HFFc6 (cell line): Measurements from ENCODE around the gene CACNA1C. TPM values are rescaled to one million over a fixed set of nuclear protein-coding genes. Genes with fewer than 3 reads are reported as not detected.

ENCODE experiments used
- DNase-seq: peaks from one replicate; pipeline ENCODE4 v3.0.0-alpha.2; 2018
- H3K27ac Mint-ChIP-seq: 2 replicates; pipeline ENCODE4 v1.8.0; 2020; ENCODE audit warnings: mild to moderate bottlenecking, mixed read lengths
- H3K27me3 Mint-ChIP-seq: 2 replicates; pipeline ENCODE4 v1.8.0; 2021; ENCODE audit warnings: mild to moderate bottlenecking, moderate library complexity, mixed read lengths; ENCODE audit not compliant: insufficient read depth
- H3K36me3 Mint-ChIP-seq: 2 replicates; pipeline ENCODE4 v1.8.0; 2021; ENCODE audit warnings: low read depth, mixed read lengths
- H3K4me1 Mint-ChIP-seq: 2 replicates; pipeline ENCODE4 v1.8.0; 2020; ENCODE audit warnings: low read depth, mixed read lengths
- H3K4me3 Mint-ChIP-seq: 2 replicates; pipeline ENCODE4 v1.8.0; 2020; ENCODE audit warnings: mild to moderate bottlenecking, moderate library complexity, mixed read lengths
- H3K9me3 Mint-ChIP-seq: 2 replicates; pipeline ENCODE4 v1.8.0; 2020; ENCODE audit warnings: mild to moderate bottlenecking, mixed read lengths
- total RNA-seq, 6 experiments: library from RNA; stranded (reverse); fragmentation: NEBNext Ultra II Directional; extraction: Animal tissue kit (Norgen Biotek cat#: 25700); gene quantifications; 2 replicates in 1 of 6; 3 replicates in 5 of 6; pipeline ENCODE4 v1.2.3, GENCODE V29; 2021
- TF ChIP-seq, protein P1 (sequence below): fragments of 200-600 bp; sonication (generic); IDR thresholded peaks from 2 replicates; pipeline ENCODE4 v1.5.0; 2021; ENCODE audit warnings: antibody characterized with exemption, mild to moderate bottlenecking

The CACNA1C gene
- total RNA-seq, 6 experiments from 2014 or later: 6.7 to 11.5 (median 10.6) TPM

DNA sequence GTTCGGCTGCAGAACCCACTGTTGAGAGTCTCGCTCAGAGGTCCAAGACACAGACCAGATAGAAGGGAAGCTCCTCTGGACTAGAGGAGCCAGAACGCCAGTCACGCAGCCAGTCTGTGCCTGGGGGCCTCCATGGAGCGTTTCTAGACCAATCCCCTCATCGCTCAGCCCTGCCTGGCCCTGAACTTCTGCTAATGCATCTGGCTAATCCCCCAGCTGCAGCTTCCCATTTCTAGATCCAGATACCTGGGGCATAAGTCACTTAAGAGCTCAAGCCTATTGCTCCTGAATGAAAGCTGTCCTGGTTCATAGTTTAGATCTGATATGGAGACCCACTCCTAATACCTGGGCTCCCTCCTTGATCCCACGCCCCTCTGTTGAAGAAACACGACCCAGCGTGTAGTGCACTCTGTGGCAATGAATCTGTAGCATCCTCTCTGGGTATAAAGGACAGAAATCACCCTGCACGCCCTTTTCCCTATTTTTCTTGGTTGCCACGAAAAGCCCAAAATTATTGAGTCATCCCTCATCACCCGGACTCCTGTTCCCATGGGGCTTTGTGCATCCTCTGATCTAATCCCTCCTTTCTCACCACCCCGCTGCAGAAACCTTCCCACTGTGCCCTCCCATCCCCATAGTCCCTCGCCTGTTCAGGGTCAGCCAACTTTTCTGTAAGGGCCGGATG is 400.4 kb downstream of the CACNA1C start:
- H3K9me3 Mint-ChIP-seq: no peaks in the 10 kb centered on the region
- H3K27ac Mint-ChIP-seq: no peak overlapping the region
- TF ChIP-seq, protein P1, sequence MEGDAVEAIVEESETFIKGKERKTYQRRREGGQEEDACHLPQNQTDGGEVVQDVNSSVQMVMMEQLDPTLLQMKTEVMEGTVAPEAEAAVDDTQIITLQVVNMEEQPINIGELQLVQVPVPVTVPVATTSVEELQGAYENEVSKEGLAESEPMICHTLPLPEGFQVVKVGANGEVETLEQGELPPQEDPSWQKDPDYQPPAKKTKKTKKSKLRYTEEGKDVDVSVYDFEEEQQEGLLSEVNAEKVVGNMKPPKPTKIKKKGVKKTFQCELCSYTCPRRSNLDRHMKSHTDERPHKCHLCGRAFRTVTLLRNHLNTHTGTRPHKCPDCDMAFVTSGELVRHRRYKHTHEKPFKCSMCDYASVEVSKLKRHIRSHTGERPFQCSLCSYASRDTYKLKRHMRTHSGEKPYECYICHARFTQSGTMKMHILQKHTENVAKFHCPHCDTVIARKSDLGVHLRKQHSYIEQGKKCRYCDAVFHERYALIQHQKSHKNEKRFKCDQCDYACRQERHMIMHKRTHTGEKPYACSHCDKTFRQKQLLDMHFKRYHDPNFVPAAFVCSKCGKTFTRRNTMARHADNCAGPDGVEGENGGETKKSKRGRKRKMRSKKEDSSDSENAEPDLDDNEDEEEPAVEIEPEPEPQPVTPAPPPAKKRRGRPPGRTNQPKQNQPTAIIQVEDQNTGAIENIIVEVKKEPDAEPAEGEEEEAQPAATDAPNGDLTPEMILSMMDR: no peak
- no peaks in the 10 kb centered on the region for H3K36me3 Mint-ChIP-seq
- H3K27me3 Mint-ChIP-seq: no peaks in the 10 kb centered on the region
- H3K4me1 Mint-ChIP-seq: peaks cover 12% of the 10 kb centered on the region
- DNase-seq: no peak
- H3K4me3 Mint-ChIP-seq: no peak overlapping the region

DNA sequence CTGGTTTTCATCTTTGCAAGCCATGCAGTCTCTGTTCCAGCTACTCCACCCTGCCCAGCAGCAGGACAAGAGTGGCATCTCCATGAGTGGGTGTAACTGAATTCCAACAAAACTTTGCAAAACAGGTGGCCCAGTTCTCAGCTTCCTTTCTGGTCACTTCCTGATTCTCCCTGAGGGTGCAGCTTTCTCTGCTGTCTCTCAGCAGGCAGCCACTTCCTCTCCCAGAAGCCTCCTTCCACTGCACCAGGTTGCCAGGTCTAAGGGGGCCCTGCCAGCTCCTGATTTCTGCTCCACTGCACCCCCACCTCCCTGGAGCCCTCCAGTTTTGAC is 400.9 kb downstream of the CACNA1C start:
- Mint-ChIP-seq H3K36me3 (no peaks in the 10 kb centered on the region), H3K4me3 (no peak overlapping the region), H3K9me3 (no peaks in the 10 kb centered on the region), H3K4me1 (peaks cover 12% of the 10 kb centered on the region), H3K27me3 (no peaks in the 10 kb centered on the region), H3K27ac (no peak overlapping the region)
- TF ChIP-seq, protein P1: no peak
- DNase-seq: no peak

DNA sequence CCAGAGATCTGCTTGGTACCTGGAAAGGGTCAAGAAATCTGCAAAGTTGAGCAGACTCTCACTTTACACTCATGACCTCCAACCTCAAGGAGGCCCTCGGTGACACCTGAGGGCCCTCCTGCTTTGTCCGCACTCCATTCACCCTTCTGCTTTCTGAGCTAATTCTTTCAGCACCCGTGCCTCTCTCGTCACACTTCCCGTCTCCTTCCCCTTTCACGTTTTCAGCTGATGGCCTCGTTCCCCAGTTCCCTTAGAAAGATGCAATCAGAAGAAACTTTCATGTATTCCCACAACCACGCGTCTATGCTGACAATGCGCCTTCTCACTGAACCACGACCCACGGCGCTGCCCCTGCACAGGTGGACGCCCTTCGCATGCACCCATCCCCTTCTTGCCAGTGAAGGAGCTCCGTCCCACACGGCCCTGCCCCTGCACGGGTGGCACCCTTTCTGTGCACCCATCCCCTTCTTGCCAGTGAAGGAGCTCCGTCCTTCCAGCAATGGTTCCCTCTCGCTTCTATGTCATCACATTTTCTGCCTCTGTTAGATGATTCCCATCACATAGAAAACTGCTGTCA is 401.9 kb downstream of the CACNA1C start:
- Mint-ChIP-seq H3K9me3 (no peaks in the 10 kb centered on the region), H3K27me3 (no peaks in the 10 kb centered on the region), H3K36me3 (no peaks in the 10 kb centered on the region), H3K4me1 (peaks cover 12% of the 10 kb centered on the region), H3K4me3 (no peak overlapping the region), H3K27ac (no peak overlapping the region)
- TF ChIP-seq, protein P1: no peak
- no peak for DNase-seq

DNA sequence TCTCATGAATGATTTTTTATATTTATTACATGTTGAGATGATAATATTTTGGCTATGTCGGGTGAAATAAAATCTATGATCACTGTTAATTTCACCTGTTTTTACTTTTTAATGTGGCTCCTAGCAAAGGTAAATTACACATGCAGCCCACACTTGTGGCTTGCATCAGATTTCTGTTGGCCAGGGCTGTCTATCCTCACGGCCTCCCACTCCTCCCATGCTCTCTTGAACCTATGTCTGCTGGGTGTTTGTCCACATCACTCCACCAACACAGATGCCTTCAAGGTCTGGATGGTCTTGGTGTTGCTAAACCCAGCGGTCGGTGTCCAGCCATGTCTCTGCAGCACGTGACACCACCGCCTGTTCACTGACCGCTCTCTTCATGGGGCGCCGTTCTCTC is 402.6 kb downstream of the CACNA1C start:
- Mint-ChIP-seq H3K4me1 (peaks cover 12% of the 10 kb centered on the region), H3K36me3 (no peaks in the 10 kb centered on the region), H3K27ac (no peak overlapping the region), H3K9me3 (no peaks in the 10 kb centered on the region), H3K27me3 (no peaks in the 10 kb centered on the region), H3K4me3 (no peak overlapping the region)
- TF ChIP-seq, protein P1: no peak
- no peak for DNase-seq

DNA sequence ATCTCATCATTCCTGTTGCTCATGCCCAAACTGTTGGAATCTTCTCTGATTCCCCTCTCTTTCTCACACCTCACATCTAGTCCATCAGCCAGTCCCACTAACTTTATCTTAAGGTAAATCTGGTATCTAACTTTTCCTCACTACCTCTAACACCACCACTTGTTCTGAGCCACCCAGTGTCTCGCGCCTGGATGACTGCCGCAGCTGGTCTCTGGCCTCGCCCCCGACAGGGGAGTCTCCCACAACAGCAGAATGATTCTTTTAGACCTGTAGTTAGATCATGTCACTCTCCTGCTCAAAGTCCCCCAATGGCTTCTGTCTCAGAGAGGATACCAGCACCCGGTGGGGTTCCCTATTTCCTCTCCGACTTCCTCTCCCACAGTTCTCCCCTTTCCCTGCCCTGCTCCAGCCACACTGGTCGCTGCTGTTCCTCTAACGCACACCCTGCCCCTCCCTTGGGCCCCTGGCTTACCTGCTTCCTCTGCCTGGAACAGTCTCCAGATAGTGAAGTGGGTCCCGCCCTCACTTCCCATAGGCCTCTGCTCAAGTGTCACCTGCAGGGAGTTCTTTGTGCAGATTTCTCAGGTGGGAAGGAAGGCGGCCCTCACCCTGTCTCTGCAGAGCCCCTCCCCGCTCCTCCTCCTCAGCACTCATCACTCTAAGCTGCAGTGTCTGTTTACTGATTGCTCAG is 403.5 kb downstream of the CACNA1C start:
- DNase-seq: no peak
- Mint-ChIP-seq H3K36me3 (no peaks in the 10 kb centered on the region), H3K4me3 (no peak overlapping the region), H3K27me3 (no peaks in the 10 kb centered on the region), H3K9me3 (no peaks in the 10 kb centered on the region), H3K27ac (no peak overlapping the region), H3K4me1 (peaks cover 4% of the 10 kb centered on the region)
- TF ChIP-seq, protein P1: no peak
